ENCODE data around the gene DNER. TPM values are rescaled to one million over a fixed set of nuclear protein-coding genes. Genes with fewer than 3 reads are reported as not detected.

Gene DNER
- total RNA-seq, 2 experiments from 2014 or later: not detected

GRCh38 chr2:229501051-229501794 is 213.1 kb downstream of the DNER start:
- Mint-ChIP-seq H3K27me3 (peaks cover 3% of the 10 kb centered on the region), H3K36me3 (no peaks in the 10 kb centered on the region), H3K4me3 (no peak overlapping the region), H3K4me1 (no peaks in the 10 kb centered on the region), H3K9me3 (peaks cover 9% of the 10 kb centered on the region), H3K27ac (no peak overlapping the region)
- no peak for DNase-seq

- Mint-ChIP-seq H3K9me3 (peaks cover 1% of the 10 kb centered on the region), H3K27me3 (no peaks in the 10 kb centered on the region), H3K36me3 (no peaks in the 10 kb centered on the region), H3K4me3 (no peak overlapping the region), H3K27ac (no peak overlapping the region), H3K4me1 (no peaks in the 10 kb centered on the region)
- DNase-seq: no peak
Measured at GRCh38 chr2:229492034-229492433, 222.3 kb downstream of the DNER start.

DNA sequence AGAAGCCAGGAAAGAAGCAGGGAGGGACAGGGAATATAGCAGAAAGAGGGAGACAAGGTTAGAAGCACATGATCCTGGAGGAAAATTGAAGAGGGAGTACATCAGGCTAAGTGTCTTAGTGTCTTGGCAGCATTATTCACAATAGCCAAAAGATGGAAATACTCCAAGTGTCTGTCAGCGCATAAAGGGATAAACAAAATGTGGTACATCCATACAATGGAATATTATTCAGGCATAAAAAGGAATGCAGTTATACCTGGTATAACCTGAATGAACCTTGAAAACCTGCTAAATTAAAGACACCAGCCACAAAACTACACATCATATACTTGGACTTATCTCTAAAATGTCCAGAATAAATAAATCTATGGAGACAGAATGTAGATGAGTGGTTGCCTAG is 224.2 kb downstream of the DNER start:
- Mint-ChIP-seq H3K36me3 (no peaks in the 10 kb centered on the region), H3K27ac (no peak overlapping the region), H3K4me3 (no peak overlapping the region), H3K4me1 (no peaks in the 10 kb centered on the region), H3K9me3 (peaks cover 1% of the 10 kb centered on the region), H3K27me3 (no peaks in the 10 kb centered on the region)
- DNase-seq: no peak

DNA sequence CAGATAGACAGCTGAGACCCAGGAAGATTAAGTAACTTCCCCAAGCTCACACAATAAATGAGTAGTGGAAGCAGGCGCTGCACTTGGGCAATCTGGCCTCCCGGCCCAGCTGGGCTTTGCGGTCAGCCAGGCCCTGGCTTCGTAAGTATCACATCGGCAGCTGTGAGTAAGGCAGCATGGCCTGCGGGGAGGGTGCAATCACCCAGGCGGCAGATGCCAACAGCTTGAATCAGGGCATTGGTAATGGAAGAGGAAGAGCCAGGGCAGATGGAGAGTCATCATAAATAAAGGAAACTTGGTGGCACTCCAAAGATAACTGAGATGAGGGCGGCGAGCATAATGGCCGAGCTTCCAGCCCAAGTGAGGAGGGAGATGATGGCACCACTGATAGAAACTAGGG is 225.3 kb downstream of the DNER start:
- Mint-ChIP-seq H3K4me3 (no peak overlapping the region), H3K4me1 (no peaks in the 10 kb centered on the region), H3K27ac (no peak overlapping the region), H3K36me3 (no peaks in the 10 kb centered on the region), H3K9me3 (peaks cover 1% of the 10 kb centered on the region), H3K27me3 (no peaks in the 10 kb centered on the region)
- DNase-seq: no peak

- Mint-ChIP-seq H3K4me3 (no peak overlapping the region), H3K27me3 (no peaks in the 10 kb centered on the region), H3K9me3 (peaks cover 1% of the 10 kb centered on the region), H3K36me3 (no peaks in the 10 kb centered on the region), H3K4me1 (no peaks in the 10 kb centered on the region), H3K27ac (no peak overlapping the region)
- DNase-seq: no peak
Measured at GRCh38 chr2:229488232-229488631, 226.1 kb downstream of the DNER start.

DNA sequence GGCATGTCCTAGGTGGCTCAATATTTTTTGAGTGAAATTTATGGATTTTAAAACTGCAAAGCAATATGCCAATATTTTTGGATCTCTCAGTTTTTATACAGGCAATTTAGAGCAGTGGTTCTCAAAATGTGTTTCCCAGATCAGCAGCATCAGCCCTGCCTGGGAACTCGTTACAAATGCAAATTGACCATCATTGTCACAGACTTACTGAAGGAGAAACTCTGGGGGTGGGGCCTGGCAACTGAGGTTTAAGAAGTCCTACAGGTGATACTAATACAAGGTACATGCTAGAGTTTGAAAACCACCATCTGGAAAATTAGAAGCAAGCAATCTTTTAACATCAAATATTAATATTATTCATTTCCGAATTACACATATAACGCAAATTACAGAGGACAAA is 227.7 kb downstream of the DNER start:
- Mint-ChIP-seq H3K27ac (no peak overlapping the region), H3K36me3 (no peaks in the 10 kb centered on the region), H3K9me3 (peaks cover 1% of the 10 kb centered on the region), H3K4me3 (no peak overlapping the region), H3K4me1 (no peaks in the 10 kb centered on the region), H3K27me3 (no peaks in the 10 kb centered on the region)
- DNase-seq: no peak

DNA sequence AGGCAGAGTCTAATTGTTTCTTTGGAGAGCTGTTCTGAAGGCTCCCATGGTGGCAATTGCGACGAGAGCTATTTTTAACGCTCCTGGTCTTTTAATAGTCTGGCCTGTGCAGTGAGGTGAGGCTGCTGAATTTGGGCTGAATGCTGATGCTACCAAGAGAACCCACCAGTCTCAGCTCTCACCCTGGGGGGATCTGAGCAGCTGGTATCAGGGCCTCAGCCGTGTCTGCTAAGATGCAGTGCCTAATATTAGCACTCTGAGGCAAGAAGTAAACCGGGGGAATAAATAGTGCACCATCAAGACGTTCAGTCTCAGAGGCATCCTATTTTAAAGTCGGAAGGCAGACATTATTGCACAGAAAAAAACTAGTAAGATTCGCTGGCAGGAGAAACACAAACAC is 228.5 kb downstream of the DNER start:
- H3K27me3 Mint-ChIP-seq: no peaks in the 10 kb centered on the region
- DNase-seq: no peak

DNA sequence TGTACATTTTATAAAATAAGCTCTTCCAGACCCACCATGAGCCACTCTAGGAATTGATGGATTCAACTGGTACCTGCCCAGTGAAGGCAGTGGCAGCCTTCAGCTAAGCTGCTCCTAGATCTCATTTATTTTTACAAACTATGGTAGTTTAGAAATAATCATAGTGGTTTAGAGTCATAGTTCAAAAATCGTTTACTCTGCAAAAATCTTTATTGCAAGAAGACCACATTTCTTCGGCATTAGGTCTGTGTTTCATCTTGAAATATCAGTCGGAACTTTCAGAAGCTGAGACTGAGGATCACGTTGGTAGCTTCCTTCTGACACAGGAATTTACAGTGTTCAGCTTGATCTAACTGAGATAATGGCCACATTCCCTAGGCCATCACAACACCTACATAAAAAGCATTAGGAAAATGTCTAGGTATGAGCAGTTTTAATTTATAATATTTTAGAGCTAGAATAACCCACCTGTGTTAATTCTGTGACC is 237.0 kb downstream of the DNER start:
- H3K27me3 Mint-ChIP-seq: no peaks in the 10 kb centered on the region
- H3K4me3 Mint-ChIP-seq: no peak overlapping the region
- no peaks in the 10 kb centered on the region for H3K36me3 Mint-ChIP-seq
- no peak overlapping the region for H3K27ac Mint-ChIP-seq
- no peaks in the 10 kb centered on the region for H3K9me3 Mint-ChIP-seq
- H3K4me1 Mint-ChIP-seq: no peaks in the 10 kb centered on the region
- no peak for DNase-seq

More for the DNA sequence above, 228.5 kb downstream of the DNER start:
- no peak overlapping the region for H3K4me3 Mint-ChIP-seq
- H3K4me1 Mint-ChIP-seq: no peaks in the 10 kb centered on the region
- no peak overlapping the region for H3K27ac Mint-ChIP-seq
- H3K9me3 Mint-ChIP-seq: peaks cover 1% of the 10 kb centered on the region
- H3K36me3 Mint-ChIP-seq: no peaks in the 10 kb centered on the region

- H3K27me3 Mint-ChIP-seq: no peaks in the 10 kb centered on the region
- H3K4me3 Mint-ChIP-seq: no peak overlapping the region
- H3K36me3 Mint-ChIP-seq: no peaks in the 10 kb centered on the region
- no peaks in the 10 kb centered on the region for H3K4me1 Mint-ChIP-seq
- no peak for DNase-seq
- H3K27ac Mint-ChIP-seq: no peak overlapping the region
- H3K9me3 Mint-ChIP-seq: no peaks in the 10 kb centered on the region
Measured at GRCh38 chr2:229475778-229476177, 238.6 kb downstream of the DNER start.

GRCh38 chr2:229474125-229474524 is 240.2 kb downstream of the DNER start:
- H3K4me3 Mint-ChIP-seq: no peak overlapping the region
- no peaks in the 10 kb centered on the region for H3K4me1 Mint-ChIP-seq
- H3K27me3 Mint-ChIP-seq: no peaks in the 10 kb centered on the region
- H3K9me3 Mint-ChIP-seq: no peaks in the 10 kb centered on the region
- no peak for DNase-seq
- H3K36me3 Mint-ChIP-seq: no peaks in the 10 kb centered on the region
- H3K27ac Mint-ChIP-seq: no peak overlapping the region

- no peaks in the 10 kb centered on the region for H3K9me3 Mint-ChIP-seq
- H3K4me1 Mint-ChIP-seq: no peaks in the 10 kb centered on the region
- no peak overlapping the region for H3K27ac Mint-ChIP-seq
- no peaks in the 10 kb centered on the region for H3K36me3 Mint-ChIP-seq
- no peak overlapping the region for H3K4me3 Mint-ChIP-seq
- peaks cover 4% of the 10 kb centered on the region for H3K27me3 Mint-ChIP-seq
- DNase-seq: no peak
Measured at GRCh38 chr2:229470781-229471180, 243.6 kb downstream of the DNER start.

GRCh38 chr2:229467783-229468182 is 246.6 kb downstream of the DNER start:
- Mint-ChIP-seq H3K27me3 (peaks cover 8% of the 10 kb centered on the region), H3K4me3 (no peak overlapping the region)

GRCh38 chr2:229463841-229464346 is 250.5 kb downstream of the DNER start:
- H3K36me3 Mint-ChIP-seq: no peaks in the 10 kb centered on the region
- no peak overlapping the region for H3K27ac Mint-ChIP-seq
- H3K9me3 Mint-ChIP-seq: peaks cover 3% of the 10 kb centered on the region
- no peak overlapping the region for H3K4me3 Mint-ChIP-seq
- no peaks in the 10 kb centered on the region for H3K4me1 Mint-ChIP-seq
- DNase-seq: no peak
- peaks cover 8% of the 10 kb centered on the region for H3K27me3 Mint-ChIP-seq

More at GRCh38 chr2:229467783-229468182, 246.6 kb downstream of the DNER start:
- Mint-ChIP-seq H3K9me3 (peaks cover 3% of the 10 kb centered on the region), H3K4me1 (no peaks in the 10 kb centered on the region), H3K36me3 (no peaks in the 10 kb centered on the region), H3K27ac (no peak overlapping the region)
- no peak for DNase-seq

- H3K4me1 Mint-ChIP-seq: no peaks in the 10 kb centered on the region
- H3K27ac Mint-ChIP-seq: no peak overlapping the region
- H3K9me3 Mint-ChIP-seq: peaks cover 3% of the 10 kb centered on the region
- H3K36me3 Mint-ChIP-seq: no peaks in the 10 kb centered on the region
- H3K27me3 Mint-ChIP-seq: peaks cover 4% of the 10 kb centered on the region
- DNase-seq: no peak
- no peak overlapping the region for H3K4me3 Mint-ChIP-seq
Measured at GRCh38 chr2:229462112-229462511, 252.2 kb downstream of the DNER start.

GRCh38 chr2:229456091-229456490 is 258.3 kb downstream of the DNER start:
- Mint-ChIP-seq H3K36me3 (no peaks in the 10 kb centered on the region), H3K27ac (no peak overlapping the region), H3K4me1 (no peaks in the 10 kb centered on the region), H3K27me3 (peaks cover 6% of the 10 kb centered on the region), H3K4me3 (no peak overlapping the region), H3K9me3 (no peaks in the 10 kb centered on the region)
- no peak for DNase-seq

All from activated naive CD8-positive, alpha-beta T cell treated with anti-CD3 and anti-CD28 coated beads for 36 hours (primary cell).